DOHH2 (cell line): ENCODE measurements around the gene CTNNA2.

Experiments used
- H3F3A ChIP-seq: fragments of 200-600 bp; sonication (generic), shearing (Covaris generic); 2 replicates; pipeline ENCODE4 v1.6.0; 2016; ENCODE audit warnings: antibody characterized with exemption, mild to moderate bottlenecking; ENCODE audit not compliant: control insufficient read depth, insufficient read depth
- H3K27ac ChIP-seq: fragments of 200-600 bp; sonication (generic); 2 replicates; pipeline ENCODE4 v1.5.1; 2014; ENCODE audit warnings: low read depth, mild to moderate bottlenecking, low read length, moderate library complexity
- H3K27me3 ChIP-seq: fragments of 200-600 bp; sonication (generic); 2 replicates; pipeline ENCODE4 v1.6.1; 2014; ENCODE audit warnings: mild to moderate bottlenecking, low read length, mixed read lengths; ENCODE audit not compliant: control insufficient read depth
- H3K36me3 ChIP-seq: fragments of 200-600 bp; sonication (generic); 2 replicates; pipeline ENCODE4 v1.6.1; 2014; ENCODE audit warnings: mild to moderate bottlenecking, low read length, moderate library complexity, mixed read lengths; ENCODE audit not compliant: control insufficient read depth
- H3K4me1 ChIP-seq: fragments of 200-600 bp; sonication (generic); 2 replicates; pipeline ENCODE4 v1.6.1; 2014; ENCODE audit warnings: mild to moderate bottlenecking, low read length, mixed read lengths; ENCODE audit not compliant: control insufficient read depth
- H3K4me2 ChIP-seq: fragments of 200-600 bp; sonication (generic); 2 replicates; pipeline ENCODE4 v1.6.0; 2014; ENCODE audit warnings: mild to moderate bottlenecking, low read length, moderate library complexity
- H3K4me3 ChIP-seq: fragments of 200-600 bp; sonication (generic); 2 replicates; pipeline ENCODE4 v1.5.1; 2014; ENCODE audit warnings: mild to moderate bottlenecking, low read length, mixed read lengths
- H3K79me2 ChIP-seq: fragments of 200-600 bp; sonication (generic); 2 replicates; pipeline ENCODE4 v1.6.1; 2014; ENCODE audit warnings: mild to moderate bottlenecking, low read length, mixed read lengths; ENCODE audit not compliant: control insufficient read depth
- H3K9me2 ChIP-seq: fragments of 200-600 bp; sonication (generic); replicated peaks from 2 replicates; pipeline ENCODE4 v1.6.1; 2014; ENCODE audit warnings: mild to moderate bottlenecking, low read length, mixed read lengths; ENCODE audit not compliant: control insufficient read depth
- H3K9me3 ChIP-seq: fragments of 200-600 bp; sonication (generic); 2 replicates; pipeline ENCODE4 v1.6.1; 2014; ENCODE audit warnings: antibody characterized with exemption, low read length, mixed read lengths; ENCODE audit not compliant: control insufficient read depth, insufficient read depth
- H4K20me1 ChIP-seq: fragments of 200-600 bp; sonication (generic); 2 replicates; pipeline ENCODE4 v1.6.0; 2014; ENCODE audit warnings: low read depth, mild to moderate bottlenecking, antibody characterized with exemption, low read length, moderate library complexity; ENCODE audit not compliant: control insufficient read depth, insufficient read depth
- CTCF ChIP-seq: fragments of 200-600 bp; sonication (generic); IDR thresholded peaks from one replicate; pipeline ENCODE4 v1.5.1; 2014; ENCODE audit warnings: antibody characterized with exemption, mild to moderate bottlenecking, low read depth, low read length; ENCODE audit not compliant: poor library complexity, severe bottlenecking
- EZH2phosphoT487 ChIP-seq: fragments of 200-600 bp; sonication (generic); IDR thresholded peaks from 2 replicates; pipeline ENCODE4 v1.6.1; 2017; ENCODE audit warnings: borderline replicate concordance, mild to moderate bottlenecking, antibody characterized with exemption, low read length, moderate library complexity, mixed read lengths

Gene CTNNA2

GRCh38 chr2:80467262-80467811, 954.5 kb downstream of the CTNNA2 start:
- Histone ChIP-seq H3K9me3 (no peaks in the 10 kb centered on the region), H3K9me2 (no peaks in the 10 kb centered on the region), H3K4me2 (no peak overlapping the region), H3K4me3 (no peak overlapping the region), H3K27ac (no peak overlapping the region), H3K36me3 (no peaks in the 10 kb centered on the region), H4K20me1 (no peaks in the 10 kb centered on the region), H3F3A (no peaks in the 10 kb centered on the region), H3K27me3 (no peaks in the 10 kb centered on the region), H3K4me1 (no peaks in the 10 kb centered on the region), H3K79me2 (no peaks in the 10 kb centered on the region)
- TF ChIP-seq CTCF = no peak
- no peak for TF ChIP-seq EZH2phosphoT487

GRCh38 chr2:80469428-80469827, 956.6 kb downstream of the CTNNA2 start:
- no peaks in the 10 kb centered on the region for H3K9me3 ChIP-seq

DNA sequence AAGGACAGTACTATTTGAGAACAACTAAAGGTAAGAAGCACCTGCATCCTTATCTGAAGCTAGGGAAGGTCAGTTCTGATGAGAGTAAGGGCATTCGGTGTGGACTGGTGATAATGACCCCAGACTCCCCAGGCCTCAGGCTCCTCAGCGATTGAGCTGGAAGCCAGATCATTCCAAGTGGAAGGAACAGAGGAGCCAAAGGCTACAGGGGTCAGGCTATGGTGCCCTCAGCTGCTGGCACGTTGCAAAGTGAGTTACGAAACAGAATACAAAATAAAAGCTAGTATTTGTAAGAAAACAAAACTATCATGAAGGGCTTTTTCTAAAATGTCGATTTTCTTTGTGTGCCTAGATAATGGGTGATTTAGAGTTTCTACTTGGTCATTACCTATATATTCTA, 960.2 kb downstream of the CTNNA2 start:
- no peak for TF ChIP-seq EZH2phosphoT487
- TF ChIP-seq CTCF = no peak
- H3K9me3 ChIP-seq = no peaks in the 10 kb centered on the region
- H3K36me3 ChIP-seq = no peaks in the 10 kb centered on the region
- H3F3A ChIP-seq = no peaks in the 10 kb centered on the region
- H3K4me2 ChIP-seq = no peak overlapping the region
- H3K27ac ChIP-seq = no peak overlapping the region
- H3K79me2 ChIP-seq = no peaks in the 10 kb centered on the region
- H3K27me3 ChIP-seq = no peaks in the 10 kb centered on the region
- no peaks in the 10 kb centered on the region for H4K20me1 ChIP-seq
- no peaks in the 10 kb centered on the region for H3K4me1 ChIP-seq
- H3K9me2 ChIP-seq = no peaks in the 10 kb centered on the region
- no peak overlapping the region for H3K4me3 ChIP-seq

More at GRCh38 chr2:80469428-80469827, 956.6 kb downstream of the CTNNA2 start:
- Histone ChIP-seq H3K36me3 (no peaks in the 10 kb centered on the region), H3K9me2 (no peaks in the 10 kb centered on the region), H3K79me2 (no peaks in the 10 kb centered on the region), H4K20me1 (no peaks in the 10 kb centered on the region), H3K27ac (no peak overlapping the region), H3K4me2 (no peak overlapping the region), H3F3A (no peaks in the 10 kb centered on the region), H3K27me3 (no peaks in the 10 kb centered on the region), H3K4me3 (no peak overlapping the region), H3K4me1 (no peaks in the 10 kb centered on the region)
- TF ChIP-seq EZH2phosphoT487 = no peak
- TF ChIP-seq CTCF = no peak
